PC-9 (cell line): ENCODE data around the gene IL2RA. TPM values are rescaled to one million over a fixed set of nuclear protein-coding genes. Genes with fewer than 3 reads are reported as not detected.

Source experiments
- BruUV-seq: library from RNA; stranded (reverse); fragments of 400-500 nt; replicated peaks from 2 replicates; lab custom pipeline; 2021; lab: Mats Ljungman, UMichigan
- CTCF ChIA-PET: fragments of 300-600 bp; sonication (Branson Sonifier 250); formaldehyde crosslinking; loops from one replicate; lab custom pipeline; 2022; ENCODE audit warnings: antibody characterized with exemption; lab: Charles Lee
- POLR2A ChIA-PET: fragments of 300-600 bp; sonication (Branson Sonifier 250); formaldehyde crosslinking; loops from one replicate; lab custom pipeline; 2022; ENCODE audit warnings: antibody characterized with exemption; ENCODE audit not compliant: unreplicated experiment; lab: Charles Lee
- DNase-seq, 2 experiments: peaks; one replicate each; pipeline versions ENCODE4 v3.0.0 to v3.0.0-alpha.2; 2015 to 2022; ENCODE audit warnings: mixed read lengths in 1 of 2
- H2AFZ ChIP-seq: fragments of 200-600 bp; sonication (generic); 2 replicates; pipeline ENCODE4 v1.8.1; 2017; ENCODE audit warnings: antibody characterized with exemption
- H3F3A ChIP-seq: fragments of 200-600 bp; sonication (generic); 2 replicates; pipeline ENCODE4 v1.8.1; 2017; ENCODE audit warnings: antibody characterized with exemption, mild to moderate bottlenecking, low read depth; ENCODE audit not compliant: insufficient read depth
- H3K27ac ChIP-seq: fragments of 200-600 bp; sonication (generic); 2 replicates; pipeline ENCODE4 v1.6.1; 2016; ENCODE audit warnings: mixed run types
- H3K27me3 ChIP-seq: fragments of 200-600 bp; sonication (generic); 2 replicates; pipeline ENCODE4 v1.6.1; 2016; ENCODE audit warnings: low read depth, mixed run types; ENCODE audit not compliant: insufficient read depth
- H3K36me3 ChIP-seq: fragments of 200-600 bp; sonication (generic); 2 replicates; pipeline ENCODE4 v1.6.1; 2016; ENCODE audit warnings: low read depth, mixed run types
- H3K4me1 ChIP-seq: fragments of 200-600 bp; sonication (generic); replicated peaks from 2 replicates; pipeline ENCODE4 v1.6.1; 2016; ENCODE audit warnings: mixed run types; ENCODE audit not compliant: insufficient read depth
- H3K4me2 ChIP-seq: fragments of 200-600 bp; sonication (generic); 2 replicates; pipeline ENCODE4 v1.6.1; 2017; ENCODE audit warnings: mixed run types
- H3K4me3 ChIP-seq: fragments of 200-600 bp; sonication (generic); 2 replicates; pipeline ENCODE4 v1.6.1; 2016; ENCODE audit warnings: mixed run types
- H3K79me2 ChIP-seq: fragments of 200-600 bp; sonication (generic); 2 replicates; pipeline ENCODE4 v1.6.1; 2017; ENCODE audit warnings: low read depth, mixed run types
- H3K9me2 ChIP-seq: fragments of 200-600 bp; sonication (generic); 2 replicates; pipeline ENCODE4 v1.8.1; 2017; ENCODE audit warnings: mild to moderate bottlenecking; ENCODE audit not compliant: insufficient read depth
- H3K9me3 ChIP-seq: fragments of 200-600 bp; sonication (generic); 2 replicates; pipeline ENCODE4 v1.8.1; 2016; ENCODE audit warnings: low read depth; ENCODE audit not compliant: insufficient read depth
- H4K20me1 ChIP-seq: fragments of 200-600 bp; sonication (generic); 2 replicates; pipeline ENCODE4 v1.8.1; 2017; ENCODE audit not compliant: insufficient read depth
- EZH2 ChIP-seq: fragments of 200-600 bp; sonication (generic); IDR thresholded peaks from 2 replicates; pipeline ENCODE4 v1.8.0; 2017; ENCODE audit warnings: antibody characterized with exemption, low read depth
- intact Hi-C: fragments of 100-400 bp; cut with micrococcal nuclease; formaldehyde crosslinking; loops from one replicate; pipeline ENCODE4 v1.10.0; 2022; ENCODE audit not compliant: unreplicated experiment
- total RNA-seq: library from RNA; stranded (reverse); gene quantifications from 2 replicates; pipeline ENCODE4 v1.2.3, GENCODE V29; 2021
- TF ChIP-seq, protein P1 (sequence below): fragments of 200-600 bp; sonication (generic); conservative IDR thresholded peaks from 2 replicates; pipeline ENCODE4 v1.6.1; 2017; ENCODE audit warnings: mixed run types, antibody characterized with exemption, mild to moderate bottlenecking, moderate library complexity

Gene IL2RA
- total RNA-seq, 1 experiment from 2014 or later: not detected

GRCh38 chr10:6035931-6036575 is 26.1 kb downstream of the IL2RA start:
- CTCF ChIA-PET: no interaction called here
- no peak for TF ChIP-seq EZH2
- TF ChIP-seq, protein P1, sequence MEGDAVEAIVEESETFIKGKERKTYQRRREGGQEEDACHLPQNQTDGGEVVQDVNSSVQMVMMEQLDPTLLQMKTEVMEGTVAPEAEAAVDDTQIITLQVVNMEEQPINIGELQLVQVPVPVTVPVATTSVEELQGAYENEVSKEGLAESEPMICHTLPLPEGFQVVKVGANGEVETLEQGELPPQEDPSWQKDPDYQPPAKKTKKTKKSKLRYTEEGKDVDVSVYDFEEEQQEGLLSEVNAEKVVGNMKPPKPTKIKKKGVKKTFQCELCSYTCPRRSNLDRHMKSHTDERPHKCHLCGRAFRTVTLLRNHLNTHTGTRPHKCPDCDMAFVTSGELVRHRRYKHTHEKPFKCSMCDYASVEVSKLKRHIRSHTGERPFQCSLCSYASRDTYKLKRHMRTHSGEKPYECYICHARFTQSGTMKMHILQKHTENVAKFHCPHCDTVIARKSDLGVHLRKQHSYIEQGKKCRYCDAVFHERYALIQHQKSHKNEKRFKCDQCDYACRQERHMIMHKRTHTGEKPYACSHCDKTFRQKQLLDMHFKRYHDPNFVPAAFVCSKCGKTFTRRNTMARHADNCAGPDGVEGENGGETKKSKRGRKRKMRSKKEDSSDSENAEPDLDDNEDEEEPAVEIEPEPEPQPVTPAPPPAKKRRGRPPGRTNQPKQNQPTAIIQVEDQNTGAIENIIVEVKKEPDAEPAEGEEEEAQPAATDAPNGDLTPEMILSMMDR: no peak
- Histone ChIP-seq H3K9me2 (no peaks in the 10 kb centered on the region), H3K27ac (no peak overlapping the region), H4K20me1 (no peaks in the 10 kb centered on the region), H3K79me2 (no peaks in the 10 kb centered on the region), H3K4me2 (no peak overlapping the region), H3K36me3 (no peaks in the 10 kb centered on the region), H2AFZ (no peak overlapping the region), H3K9me3 (no peaks in the 10 kb centered on the region), H3K4me1 (no peaks in the 10 kb centered on the region), H3K27me3 (no peaks in the 10 kb centered on the region), H3F3A (no peaks in the 10 kb centered on the region), H3K4me3 (no peak overlapping the region)
- intact Hi-C loops: no loop called here
- BruUV-seq: no TSS peak
- no peak for DNase-seq
- POLR2A ChIA-PET: interaction anchor here (0.7 kb wide), 1 partner anchor 333 kb away, joined by 4 read pairs; no protein-coding TSS in a partner anchor

- BruUV-seq: no TSS peak
- POLR2A ChIA-PET: no interaction called here
- no peaks in the 10 kb centered on the region for H3K27me3 ChIP-seq
- H2AFZ ChIP-seq: no peak overlapping the region
- H3K9me3 ChIP-seq: peaks cover 4% of the 10 kb centered on the region; the same call in 1 of the 2 replicates
- H3K36me3 ChIP-seq: no peaks in the 10 kb centered on the region
- no peaks in the 10 kb centered on the region for H3K79me2 ChIP-seq
- no peak overlapping the region for H3K4me2 ChIP-seq
- TF ChIP-seq EZH2: no peak
- TF ChIP-seq, protein P1: no peak
- H3K9me2 ChIP-seq: no peaks in the 10 kb centered on the region
- H3K4me1 ChIP-seq: no peaks in the 10 kb centered on the region
- DNase-seq: no peak
- CTCF ChIA-PET: no interaction called here
- H3F3A ChIP-seq: no peaks in the 10 kb centered on the region
- H4K20me1 ChIP-seq: no peaks in the 10 kb centered on the region
- H3K4me3 ChIP-seq: no peak overlapping the region
- H3K27ac ChIP-seq: no peak overlapping the region
- intact Hi-C loops: no loop called here
Observed at GRCh38 chr10:6035101-6035834, 26.9 kb downstream of the IL2RA start.

GRCh38 chr10:6034371-6034770 is 27.8 kb downstream of the IL2RA start:
- H2AFZ ChIP-seq: no peak overlapping the region
- no peak overlapping the region for H3K4me3 ChIP-seq
- H3K27me3 ChIP-seq: no peaks in the 10 kb centered on the region
- H4K20me1 ChIP-seq: no peaks in the 10 kb centered on the region
- CTCF ChIA-PET: no interaction called here
- BruUV-seq: no TSS peak
- H3F3A ChIP-seq: no peaks in the 10 kb centered on the region
- H3K4me1 ChIP-seq: no peaks in the 10 kb centered on the region
- no peaks in the 10 kb centered on the region for H3K36me3 ChIP-seq
- TF ChIP-seq, protein P1: no peak
- TF ChIP-seq EZH2: no peak
- POLR2A ChIA-PET: no interaction called here
- peaks cover 4% of the 10 kb centered on the region; the same call in 1 of the 2 replicates for H3K9me3 ChIP-seq
- intact Hi-C loops: no loop called here
- no peak overlapping the region for H3K4me2 ChIP-seq
- no peak for DNase-seq
- H3K9me2 ChIP-seq: no peaks in the 10 kb centered on the region
- H3K79me2 ChIP-seq: no peaks in the 10 kb centered on the region
- no peak overlapping the region for H3K27ac ChIP-seq
